ENCODE data around the gene TEDC2.

TEDC2 gene

GRCh38 chr16:2480948-2481347 is 21.0 kb downstream of the TEDC2 start:
- H3K27ac ChIP-seq: peak overlapping the region; percentile 23; the same call in 1 of the 2 replicates
- no peak for TF ChIP-seq ZFX (IDR thresholded peaks at IDR 0.05; ENCODE audit: borderline replicate concordance)
- no peak for TF ChIP-seq CTCF (IDR thresholded peaks at IDR 0.05)

- H3K27ac ChIP-seq: peak overlapping the region; percentile 23; the same call in 1 of the 2 replicates
- no peak for TF ChIP-seq ZFX (IDR thresholded peaks at IDR 0.05; ENCODE audit: borderline replicate concordance)
- no peak for TF ChIP-seq CTCF (IDR thresholded peaks at IDR 0.05)
These were observed 21.8 kb downstream of the TEDC2 start for GRCh38 chr16:2481676-2482075.

GRCh38 chr16:2482249-2482648 is 22.3 kb downstream of the TEDC2 start:
- TF ChIP-seq ZFX (IDR thresholded peaks at IDR 0.05; ENCODE audit: borderline replicate concordance) (no peak), CTCF (IDR thresholded peaks at IDR 0.05) (no peak)
- no peak overlapping the region for H3K27ac ChIP-seq

- TF ChIP-seq CTCF (IDR thresholded peaks at IDR 0.05): no peak
- no peak for TF ChIP-seq ZFX (IDR thresholded peaks at IDR 0.05; ENCODE audit: borderline replicate concordance)
- H3K27ac ChIP-seq: no peak overlapping the region
These were observed 23.0 kb downstream of the TEDC2 start for GRCh38 chr16:2482708-2483534.

GRCh38 chr16:2483939-2484897 is 24.3 kb downstream of the TEDC2 start:
- H3K27ac ChIP-seq: no peak overlapping the region
- no peak for TF ChIP-seq CTCF (IDR thresholded peaks at IDR 0.05)

GRCh38 chr16:2484898-2485508 is 25.1 kb downstream of the TEDC2 start:
- TF ChIP-seq ZFX (IDR thresholded peaks at IDR 0.05; ENCODE audit: borderline replicate concordance): no peak
- TF ChIP-seq CTCF (IDR thresholded peaks at IDR 0.05): no peak
- H3K27ac ChIP-seq: no peak overlapping the region

All from 22Rv1 (cell line).